ENCODE data around the gene GAS1. TPM values are rescaled to one million over a fixed set of nuclear protein-coding genes. Genes with fewer than 3 reads are reported as not detected.

GAS1 gene
- total RNA-seq, 1 donor from 2014 or later = 5.1 TPM

GRCh38 chr9:86921151-86921923, 26.0 kb downstream of the GAS1 start:
- H3K9me3 ChIP-seq (ENCODE audit: insufficient read depth, low read depth, low read length) = no peaks in the 10 kb centered on the region
- H3K4me1 ChIP-seq (ENCODE audit: insufficient read depth, low read length) = no peaks in the 10 kb centered on the region
- peaks cover 16% of the 10 kb centered on the region for H3K27me3 Mint-ChIP-seq (ENCODE audit: low read depth, unreplicated experiment)
- H3K4me2 ChIP-seq (ENCODE audit: low read length) = no peak overlapping the region
- H3K4me1 Mint-ChIP-seq (ENCODE audit: low read depth, unreplicated experiment) = peaks cover 9% of the 10 kb centered on the region
- H2AFZ ChIP-seq (ENCODE audit: low read depth, low read length) = no peak overlapping the region
- no peaks in the 10 kb centered on the region for H3K36me3 ChIP-seq (ENCODE audit: insufficient read depth, low read length)
- FAIRE-seq = no peak
- no peaks in the 10 kb centered on the region for H3K79me2 ChIP-seq (ENCODE audit: insufficient read depth, low read length)
- no peak overlapping the region for H3K4me3 ChIP-seq (ENCODE audit: insufficient read depth, low read depth, low read length)
- no peak for TF ChIP-seq EZH2 (IDR thresholded peaks at IDR 0.05; ENCODE audit: insufficient read depth, low read length)
- no peak for TF ChIP-seq CTCF (IDR thresholded peaks at IDR 0.05; ENCODE audit: insufficient read depth, low read depth, low read length)
- H4K20me1 ChIP-seq (ENCODE audit: insufficient read depth, low read length) = no peaks in the 10 kb centered on the region
- peaks cover 2% of the 10 kb centered on the region for H3K27me3 ChIP-seq (ENCODE audit: insufficient read depth, low read length)
- no peak overlapping the region for H3K27ac Mint-ChIP-seq (ENCODE audit: unreplicated experiment)
- H3K9ac ChIP-seq (ENCODE audit: low read length) = no peak overlapping the region
- H3K9me3 Mint-ChIP-seq (ENCODE audit: unreplicated experiment) = no peaks in the 10 kb centered on the region
- no peak for DNase-seq (ENCODE audit: low read depth)
- H3K4me3 Mint-ChIP-seq (ENCODE audit: unreplicated experiment) = no peak overlapping the region
- H3K36me3 Mint-ChIP-seq (ENCODE audit: low read depth, unreplicated experiment) = no peaks in the 10 kb centered on the region
- H3K27ac ChIP-seq (ENCODE audit: low read depth, low read length) = no peak overlapping the region

GRCh38 chr9:86918556-86918955, 28.8 kb downstream of the GAS1 start:
- FAIRE-seq (no peak), DNase-seq (ENCODE audit: low read depth) (no peak)
- Histone ChIP-seq H3K9me3 (ENCODE audit: insufficient read depth, low read depth, low read length) (no peaks in the 10 kb centered on the region), H3K27ac (ENCODE audit: low read depth, low read length) (no peak overlapping the region), H3K4me3 (ENCODE audit: insufficient read depth, low read depth, low read length) (no peak overlapping the region), H3K27me3 (ENCODE audit: insufficient read depth, low read length) (peaks cover 2% of the 10 kb centered on the region), H2AFZ (ENCODE audit: low read depth, low read length) (no peak overlapping the region), H3K4me2 (ENCODE audit: low read length) (no peak overlapping the region), H3K79me2 (ENCODE audit: insufficient read depth, low read length) (no peaks in the 10 kb centered on the region), H3K9ac (ENCODE audit: low read length) (no peak overlapping the region), H4K20me1 (ENCODE audit: insufficient read depth, low read length) (no peaks in the 10 kb centered on the region), H3K4me1 (ENCODE audit: insufficient read depth, low read length) (no peaks in the 10 kb centered on the region), H3K36me3 (ENCODE audit: insufficient read depth, low read length) (no peaks in the 10 kb centered on the region)
- H3K36me3 Mint-ChIP-seq (ENCODE audit: low read depth, unreplicated experiment) = no peaks in the 10 kb centered on the region
- no peak overlapping the region for H3K27ac Mint-ChIP-seq (ENCODE audit: unreplicated experiment)
- no peaks in the 10 kb centered on the region for H3K4me1 Mint-ChIP-seq (ENCODE audit: low read depth, unreplicated experiment)
- peaks cover 16% of the 10 kb centered on the region for H3K27me3 Mint-ChIP-seq (ENCODE audit: low read depth, unreplicated experiment)
- no peak overlapping the region for H3K4me3 Mint-ChIP-seq (ENCODE audit: unreplicated experiment)
- no peaks in the 10 kb centered on the region for H3K9me3 Mint-ChIP-seq (ENCODE audit: unreplicated experiment)
- TF ChIP-seq EZH2 (IDR thresholded peaks at IDR 0.05; ENCODE audit: insufficient read depth, low read length) (no peak), CTCF (IDR thresholded peaks at IDR 0.05; ENCODE audit: insufficient read depth, low read depth, low read length) (no peak)

- no peaks in the 10 kb centered on the region for H3K9me3 ChIP-seq (ENCODE audit: insufficient read depth, low read depth, low read length)
- H4K20me1 ChIP-seq (ENCODE audit: insufficient read depth, low read length) = no peaks in the 10 kb centered on the region
- peaks cover 3% of the 10 kb centered on the region for H3K4me1 ChIP-seq (ENCODE audit: insufficient read depth, low read length)
- H3K27me3 ChIP-seq (ENCODE audit: insufficient read depth, low read length) = no peaks in the 10 kb centered on the region
- Mint-ChIP-seq H3K4me3 (ENCODE audit: unreplicated experiment) (no peak overlapping the region), H3K27ac (ENCODE audit: unreplicated experiment) (no peak overlapping the region), H3K4me1 (ENCODE audit: low read depth, unreplicated experiment) (peaks cover 5% of the 10 kb centered on the region), H3K9me3 (ENCODE audit: unreplicated experiment) (peaks cover 8% of the 10 kb centered on the region), H3K27me3 (ENCODE audit: low read depth, unreplicated experiment) (no peaks in the 10 kb centered on the region), H3K36me3 (ENCODE audit: low read depth, unreplicated experiment) (no peaks in the 10 kb centered on the region)
- no peaks in the 10 kb centered on the region for H3K36me3 ChIP-seq (ENCODE audit: insufficient read depth, low read length)
- no peak overlapping the region for H3K27ac ChIP-seq (ENCODE audit: low read depth, low read length)
- no peak overlapping the region for H3K4me2 ChIP-seq (ENCODE audit: low read length)
- DNase-seq (ENCODE audit: low read depth) = no peak
- no peak overlapping the region for H2AFZ ChIP-seq (ENCODE audit: low read depth, low read length)
- TF ChIP-seq EZH2 (IDR thresholded peaks at IDR 0.05; ENCODE audit: insufficient read depth, low read length) (no peak), CTCF (IDR thresholded peaks at IDR 0.05; ENCODE audit: insufficient read depth, low read depth, low read length) (no peak)
- no peak overlapping the region for H3K4me3 ChIP-seq (ENCODE audit: insufficient read depth, low read depth, low read length)
- FAIRE-seq = no peak
- no peaks in the 10 kb centered on the region for H3K79me2 ChIP-seq (ENCODE audit: insufficient read depth, low read length)
- H3K9ac ChIP-seq (ENCODE audit: low read length) = no peak overlapping the region
Measured at GRCh38 chr9:86912210-86912609, 35.1 kb downstream of the GAS1 start.

Data from astrocyte (in vitro differentiated cells and primary cell).